COLO829 (cell line): ENCODE data around the gene TSPAN9.

Source experiments
- DNase-seq: peaks from one replicate; pipeline ENCODE4 v3.0.0; 2012; ENCODE audit warnings: low spot score

The TSPAN9 gene

DNA sequence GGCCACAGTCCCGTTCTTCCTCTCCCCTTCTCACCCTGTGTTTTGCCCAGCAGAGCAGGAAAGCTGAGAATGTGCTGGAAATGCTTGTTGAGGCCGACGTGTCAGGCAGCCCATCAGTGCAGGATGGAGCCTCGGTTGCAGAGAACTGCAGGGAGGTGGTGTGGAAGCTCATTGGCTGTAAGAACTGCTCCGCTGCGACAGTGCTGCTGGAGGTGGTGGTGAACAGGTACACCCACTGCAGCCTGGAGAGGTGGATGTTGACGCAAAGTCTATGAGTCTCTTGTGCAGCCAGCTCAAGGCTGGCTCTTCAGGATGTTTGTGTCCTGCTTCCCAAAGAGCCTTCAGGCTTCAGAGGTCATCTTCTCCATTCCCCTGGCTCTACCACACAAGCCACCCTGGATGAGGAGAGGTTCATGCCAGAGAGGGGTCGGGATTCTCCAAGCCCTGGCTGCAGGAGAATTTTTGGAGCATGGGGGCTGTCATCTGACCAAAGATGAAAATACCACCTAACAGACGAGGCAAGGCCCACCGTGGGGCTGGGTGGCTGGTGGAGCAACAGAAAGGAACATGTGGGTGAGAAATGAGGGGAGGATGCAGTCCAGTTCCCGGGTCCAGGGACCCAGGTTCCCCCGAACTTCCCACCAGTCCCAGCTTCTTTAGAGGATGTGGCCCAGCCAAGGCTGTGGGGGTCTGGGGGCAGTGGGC, 239.7 kb downstream of the TSPAN9 start:
- no peak for DNase-seq

DNA sequence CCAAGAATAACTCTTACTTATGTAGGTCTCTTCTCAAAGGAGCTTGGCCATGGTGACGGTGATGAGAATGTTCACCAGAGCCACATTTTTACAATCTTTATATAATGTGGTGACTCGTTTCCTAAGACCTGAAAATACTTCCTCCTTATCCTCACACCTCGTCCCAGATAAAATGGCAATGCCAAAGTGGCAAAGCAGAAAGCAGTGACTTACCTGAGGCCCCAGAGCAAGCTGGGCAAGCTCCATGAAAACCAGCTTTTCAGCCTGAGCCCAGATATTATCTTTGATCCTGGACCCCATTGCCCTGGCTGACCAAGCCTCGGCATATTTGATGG, 240.3 kb downstream of the TSPAN9 start:
- DNase-seq: no peak

DNA sequence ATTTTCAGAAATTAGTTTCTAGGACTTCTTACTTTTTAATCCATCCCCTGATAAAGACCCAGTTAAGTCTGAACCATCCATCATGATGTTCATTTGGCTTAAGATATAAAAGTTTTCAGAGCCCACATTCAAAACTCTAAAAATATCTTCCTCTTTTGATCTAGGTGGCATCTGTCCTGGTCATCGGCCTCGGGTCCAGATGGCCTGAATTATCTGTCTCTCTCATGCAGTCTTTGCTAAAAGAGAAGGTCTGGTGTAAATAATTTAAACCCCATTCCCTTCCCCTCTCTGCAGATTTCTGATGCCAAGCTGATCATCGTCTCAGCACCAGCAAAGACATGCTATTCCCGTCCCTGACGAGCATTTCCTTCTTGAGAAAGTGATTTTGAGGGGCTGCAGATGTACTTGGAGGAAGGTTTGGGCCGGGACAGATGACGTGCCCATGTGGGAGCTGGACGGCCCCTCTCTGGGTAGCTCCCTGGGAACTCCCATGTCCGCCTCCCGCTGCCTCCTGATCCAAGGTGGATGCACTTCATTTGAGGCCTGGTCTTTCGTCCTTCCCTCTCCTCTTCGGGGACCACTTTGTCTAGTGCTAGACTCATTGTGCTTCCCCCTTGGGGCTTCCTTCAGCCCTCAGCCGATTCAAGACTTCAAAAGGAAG, 240.8 kb downstream of the TSPAN9 start:
- no peak for DNase-seq

DNA sequence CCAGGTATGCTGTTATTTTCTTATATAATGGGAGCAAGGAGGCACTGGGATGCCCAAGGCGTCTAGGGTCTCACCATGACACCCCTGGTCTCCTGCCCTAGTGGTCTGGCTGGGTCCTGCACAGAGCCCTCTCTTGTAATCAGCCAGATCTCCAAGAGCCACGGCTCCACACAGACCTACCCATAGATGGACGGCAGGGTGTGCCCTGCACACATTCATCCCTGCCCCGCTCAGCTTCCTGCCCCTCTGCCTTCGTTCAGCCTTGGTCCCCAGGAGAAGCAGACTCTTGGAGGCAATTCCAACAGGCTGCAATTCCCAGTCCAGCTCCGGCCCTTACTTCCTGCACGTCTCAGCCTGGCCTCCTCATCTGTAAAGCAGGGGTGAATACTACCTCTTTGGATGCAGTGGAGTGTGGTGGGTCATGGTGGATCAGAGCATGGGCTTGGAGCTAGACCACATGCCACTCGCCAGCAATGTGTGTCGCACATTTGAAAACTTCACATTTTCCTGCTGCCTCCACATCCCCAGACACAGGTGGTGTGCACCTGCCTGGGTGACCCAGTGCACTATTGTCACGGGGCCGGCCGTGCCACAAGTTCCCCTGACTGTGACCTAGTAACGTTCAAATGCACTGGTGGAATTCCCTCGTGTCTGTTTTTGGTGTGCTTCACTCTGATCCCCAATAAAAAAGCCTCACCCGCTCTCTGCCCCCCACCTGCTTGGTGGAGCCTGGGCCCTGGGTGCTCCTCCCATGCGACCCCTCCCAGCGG, 242.7 kb downstream of the TSPAN9 start:
- DNase-seq: no peak

- DNase-seq: no peak
These were observed 243.8 kb downstream of the TSPAN9 start for GRCh38 chr12:3320881-3321509.

GRCh38 chr12:3321881-3322280, 244.7 kb downstream of the TSPAN9 start:
- no peak for DNase-seq

- no peak for DNase-seq
These were observed 246.0 kb downstream of the TSPAN9 start for GRCh38 chr12:3323002-3323685.

DNA sequence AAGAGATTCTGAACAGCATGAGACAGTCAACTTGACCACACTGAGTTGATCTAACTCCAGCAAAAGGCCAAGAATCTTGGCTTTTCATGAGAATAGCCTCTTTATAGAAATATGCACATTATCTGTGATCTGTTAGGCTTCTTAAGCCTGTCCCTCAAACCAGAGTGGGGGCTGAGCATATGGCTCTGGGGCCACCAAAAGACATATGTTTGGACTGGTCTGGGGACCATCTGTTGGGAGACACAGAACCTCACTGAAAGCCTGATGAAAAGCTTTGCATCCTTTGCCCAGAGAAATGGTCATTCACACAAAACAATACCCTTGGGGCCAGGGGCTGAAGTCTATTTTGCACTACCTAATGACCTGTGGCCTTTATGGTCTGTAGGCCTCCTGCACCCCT, 248.6 kb downstream of the TSPAN9 start:
- DNase-seq: no peak

- no peak for DNase-seq
These were observed 249.1 kb downstream of the TSPAN9 start for GRCh38 chr12:3326156-3326849.

- DNase-seq: no peak
These were observed 249.9 kb downstream of the TSPAN9 start for GRCh38 chr12:3326850-3327780.

- DNase-seq: no peak
These were observed 250.9 kb downstream of the TSPAN9 start for GRCh38 chr12:3328081-3328480.

GRCh38 chr12:3328571-3328970, 251.4 kb downstream of the TSPAN9 start:
- no peak for DNase-seq

DNA sequence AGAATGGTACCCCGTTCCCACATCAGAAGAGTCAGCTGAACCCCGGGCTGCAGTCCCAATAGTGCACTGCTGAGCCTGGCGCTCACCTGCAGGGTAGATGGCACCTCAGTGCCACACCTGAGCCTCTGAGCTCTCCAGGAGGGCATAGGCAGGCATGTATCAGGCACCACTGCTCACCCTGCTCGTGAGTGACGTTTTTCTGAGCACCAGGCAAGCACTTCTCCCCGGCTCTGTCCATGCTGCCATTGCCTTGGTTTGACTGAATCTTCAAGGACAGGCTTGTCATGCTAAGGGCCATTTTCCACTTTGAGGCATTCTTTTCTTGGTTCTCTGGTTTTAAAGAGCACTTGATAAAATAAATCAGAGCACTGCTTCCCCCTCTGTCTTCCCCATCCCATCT, 252.2 kb downstream of the TSPAN9 start:
- no peak for DNase-seq

GRCh38 chr12:3330976-3331510, 253.9 kb downstream of the TSPAN9 start:
- DNase-seq: no peak

DNA sequence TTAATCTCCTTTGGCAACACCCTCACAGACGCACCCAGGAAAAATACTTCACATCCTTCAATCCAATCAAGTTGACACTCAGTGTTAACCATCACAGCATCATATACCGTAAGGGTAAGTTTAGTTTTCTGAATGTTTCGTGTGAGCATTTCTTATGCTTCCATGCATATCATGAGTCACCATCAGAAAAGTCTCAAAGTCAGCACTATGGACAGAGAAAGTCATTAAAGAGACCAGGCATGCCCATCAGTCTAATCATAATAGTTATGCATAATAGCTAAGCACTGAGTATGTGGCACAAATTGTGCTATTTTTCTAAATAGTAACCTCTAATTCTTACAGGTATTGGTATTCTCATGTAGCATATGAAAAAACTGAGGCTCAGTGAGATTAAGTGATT, 255.0 kb downstream of the TSPAN9 start:
- peak; percentile 17 for DNase-seq

DNA sequence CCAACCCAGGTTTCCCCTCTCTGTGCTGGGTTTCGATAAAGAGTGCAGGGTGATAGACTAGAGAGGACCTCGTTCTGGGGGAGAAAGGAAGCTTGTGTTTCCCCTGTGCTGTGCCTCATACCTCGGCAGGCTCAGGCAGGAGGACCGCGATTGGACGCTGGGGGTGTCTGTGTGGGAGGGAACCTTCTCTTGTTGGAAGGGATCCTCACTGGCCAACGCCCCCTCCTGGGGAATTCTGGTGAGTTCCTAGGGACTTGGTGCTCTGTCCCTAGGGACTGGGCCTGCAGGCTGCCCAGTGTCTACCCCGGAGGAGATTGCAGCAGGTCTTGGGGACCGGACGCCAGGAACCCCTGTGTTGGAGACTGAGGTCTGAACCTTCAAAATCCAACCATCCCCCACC, 256.4 kb downstream of the TSPAN9 start:
- no peak for DNase-seq

DNA sequence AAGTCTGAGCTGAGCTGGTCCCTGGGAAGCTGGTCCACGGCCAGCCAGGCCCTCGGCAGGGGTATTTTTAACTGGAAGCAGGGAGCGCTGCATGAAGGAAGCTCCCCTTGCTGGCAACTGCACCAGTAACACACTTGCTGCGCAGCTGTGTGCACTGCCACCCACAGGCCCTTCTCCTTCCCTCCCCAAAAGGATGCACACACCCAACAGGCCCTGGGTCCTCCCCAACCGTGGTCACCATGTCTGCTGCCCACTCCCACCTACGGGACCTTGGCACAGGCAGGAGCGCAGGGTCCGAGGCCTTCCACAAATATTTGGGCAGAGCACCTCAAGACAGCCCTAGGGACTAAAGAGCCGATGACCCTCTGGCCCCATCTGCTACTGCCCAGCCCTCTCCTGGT, 256.8 kb downstream of the TSPAN9 start:
- no peak for DNase-seq

DNA sequence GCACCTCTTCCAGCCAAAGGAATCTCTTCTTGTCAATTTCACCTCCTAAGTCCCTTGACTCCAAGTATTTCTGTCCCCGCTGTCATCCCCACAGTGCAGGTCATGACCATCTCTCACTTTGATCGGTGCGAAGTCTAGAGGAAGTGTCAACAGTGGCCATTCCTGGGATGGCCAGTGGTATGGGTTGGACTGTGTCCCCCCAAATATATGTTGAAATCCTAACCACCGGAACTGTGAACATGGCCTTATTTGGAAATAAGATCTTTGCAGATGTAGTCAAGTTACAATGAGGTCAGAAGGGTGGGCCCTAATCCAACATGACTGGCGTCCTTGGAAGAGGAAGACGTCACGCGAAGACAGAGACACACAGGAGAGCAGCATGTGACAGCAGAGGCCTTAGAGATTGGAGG, 257.9 kb downstream of the TSPAN9 start:
- no peak for DNase-seq
